GM23248 (cell line): ENCODE results near the gene SPTBN4.

ENCODE experiments used
- EZH2 ChIP-seq: fragments of 200-600 bp; sonication (generic); IDR thresholded peaks from 2 replicates; pipeline ENCODE4 v1.6.1; 2018; ENCODE audit warnings: antibody characterized with exemption, mild to moderate bottlenecking; ENCODE audit not compliant: insufficient read depth, poor library complexity, severe bottlenecking
- EZH2phosphoT487 ChIP-seq: fragments of 200-600 bp; sonication (generic); IDR thresholded peaks from 2 replicates; pipeline ENCODE4 v1.6.1; 2018; ENCODE audit warnings: antibody characterized with exemption, moderate library complexity, mild to moderate bottlenecking, low read depth; ENCODE audit not compliant: insufficient read depth

DNA sequence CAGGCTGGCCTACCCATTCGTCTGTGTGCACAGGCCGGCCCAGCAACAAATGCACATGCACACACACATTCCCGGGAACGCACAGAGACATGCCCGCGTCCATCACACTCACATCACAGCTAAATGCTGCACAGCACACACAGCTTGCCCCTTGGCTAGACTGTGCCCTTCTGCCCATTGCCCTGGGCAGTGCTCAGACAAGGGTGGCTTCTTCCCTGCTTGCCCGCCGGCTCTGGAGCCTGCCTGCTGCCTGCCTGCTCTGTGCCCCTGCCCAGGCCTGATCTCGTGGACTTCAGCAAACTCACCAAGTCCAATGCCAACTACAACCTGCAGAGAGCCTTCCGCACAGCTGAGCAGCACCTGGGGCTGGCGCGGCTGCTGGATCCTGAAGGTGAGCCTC is 30.4 kb downstream of the SPTBN4 start:
- TF ChIP-seq EZH2 (no peak), EZH2phosphoT487 (no peak)
